Measurements from ENCODE around the gene FANCB.

FANCB gene

DNA sequence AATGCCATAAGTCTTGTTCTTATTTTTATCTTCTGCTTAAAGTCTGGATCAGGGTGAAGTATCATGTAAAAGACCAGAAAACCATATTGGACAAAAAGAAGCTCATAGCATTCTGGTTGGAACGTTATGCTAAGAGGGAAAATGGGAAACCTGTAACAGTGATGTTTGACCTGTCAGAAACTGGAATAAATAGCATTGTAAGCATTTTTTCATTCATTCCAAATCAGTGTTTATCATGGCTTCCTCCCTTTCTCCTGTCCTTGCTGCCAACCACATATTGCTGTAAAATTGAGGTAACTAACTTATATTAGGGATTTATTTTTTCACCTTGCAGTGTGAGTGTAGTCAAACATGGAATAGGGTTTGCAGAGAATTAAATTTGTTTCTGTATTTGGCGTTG lies 24.2 kb upstream of the FANCB start:
- H3K4me3 ChIP-seq (ENCODE audit: low read depth in 1 of 5, low read length in 5 of 5): no peak overlapping the region
- H3K27me3 ChIP-seq (ENCODE audit: control insufficient read depth in 5 of 5, insufficient read depth in 4 of 5, low read length in 5 of 5): no peaks in the 10 kb centered on the region
- no peaks in the 10 kb centered on the region for H3K9me3 ChIP-seq (ENCODE audit: control insufficient read depth in 5 of 5, low read length in 5 of 5)
- no peak overlapping the region for H3K27ac ChIP-seq (ENCODE audit: low read depth, low read length)
- peaks cover 0 to 5% (median 0%) of the 10 kb centered on the region in 5 donors for H3K4me1 ChIP-seq (ENCODE audit: control insufficient read depth in 5 of 5, insufficient read depth in 5 of 5, low read length in 5 of 5)
- H3K36me3 ChIP-seq (ENCODE audit: control insufficient read depth in 5 of 5, insufficient read depth in 5 of 5, low read length in 5 of 5): peaks cover 0 to 9% (median 3%) of the 10 kb centered on the region in 5 donors
- no peak overlapping the region for H3K9ac ChIP-seq (ENCODE audit: low read length in 5 of 5)

DNA sequence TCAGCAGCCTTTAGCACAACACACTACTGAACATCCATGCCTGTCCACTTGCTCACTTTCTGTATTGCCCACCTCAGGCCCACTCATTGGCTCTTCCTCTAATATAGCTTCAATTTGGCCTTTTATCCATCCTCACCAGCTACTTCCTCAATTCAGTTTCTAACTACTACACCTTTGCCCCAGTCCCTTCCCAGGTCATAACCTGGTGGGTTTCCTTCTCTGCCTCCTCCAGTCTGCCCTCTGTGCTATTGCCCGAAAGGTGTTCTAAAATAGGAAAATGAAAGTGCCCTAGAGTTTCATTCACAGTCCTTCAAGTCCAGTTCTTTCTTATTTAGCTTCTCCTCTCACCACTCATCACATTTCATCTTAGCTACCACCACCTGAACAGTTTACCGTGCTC lies 23.4 kb upstream of the FANCB start:
- peaks cover 0 to 5% (median 0%) of the 10 kb centered on the region in 5 donors for H3K4me1 ChIP-seq (ENCODE audit: control insufficient read depth in 5 of 5, insufficient read depth in 5 of 5, low read length in 5 of 5)
- no peaks in the 10 kb centered on the region for H3K9me3 ChIP-seq (ENCODE audit: control insufficient read depth in 5 of 5, low read length in 5 of 5)
- no peak overlapping the region for H3K9ac ChIP-seq (ENCODE audit: low read length in 5 of 5)
- peaks cover 0 to 9% (median 3%) of the 10 kb centered on the region in 5 donors for H3K36me3 ChIP-seq (ENCODE audit: control insufficient read depth in 5 of 5, insufficient read depth in 5 of 5, low read length in 5 of 5)
- H3K27ac ChIP-seq (ENCODE audit: low read depth, low read length): no peak overlapping the region
- H3K4me3 ChIP-seq (ENCODE audit: low read depth in 1 of 5, low read length in 5 of 5): no peak overlapping the region
- H3K27me3 ChIP-seq (ENCODE audit: control insufficient read depth in 5 of 5, insufficient read depth in 4 of 5, low read length in 5 of 5): no peaks in the 10 kb centered on the region

DNA sequence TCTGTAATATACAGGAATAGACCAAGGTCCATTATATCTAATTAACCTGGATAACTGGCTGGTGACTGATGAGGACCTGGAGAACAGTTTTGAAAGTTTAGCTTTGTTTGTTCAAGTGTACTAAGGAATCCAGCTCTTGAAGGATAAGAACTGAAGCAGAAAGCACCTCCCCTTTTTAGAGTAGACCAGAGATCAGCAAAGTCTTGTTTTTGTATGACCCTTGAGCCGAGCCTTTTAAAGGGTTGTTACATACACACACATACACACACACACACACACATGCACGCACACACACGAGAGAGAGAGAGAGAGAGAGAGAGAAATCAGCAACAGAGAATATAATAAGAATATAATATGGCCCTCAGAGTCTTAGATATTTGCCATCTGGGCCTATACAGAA lies 13.4 kb upstream of the FANCB start:
- Histone ChIP-seq H3K9ac (ENCODE audit: low read length in 5 of 5) (no peak overlapping the region), H3K36me3 (ENCODE audit: control insufficient read depth in 5 of 5, insufficient read depth in 5 of 5, low read length in 5 of 5) (no peaks in the 10 kb centered on the region)

DNA sequence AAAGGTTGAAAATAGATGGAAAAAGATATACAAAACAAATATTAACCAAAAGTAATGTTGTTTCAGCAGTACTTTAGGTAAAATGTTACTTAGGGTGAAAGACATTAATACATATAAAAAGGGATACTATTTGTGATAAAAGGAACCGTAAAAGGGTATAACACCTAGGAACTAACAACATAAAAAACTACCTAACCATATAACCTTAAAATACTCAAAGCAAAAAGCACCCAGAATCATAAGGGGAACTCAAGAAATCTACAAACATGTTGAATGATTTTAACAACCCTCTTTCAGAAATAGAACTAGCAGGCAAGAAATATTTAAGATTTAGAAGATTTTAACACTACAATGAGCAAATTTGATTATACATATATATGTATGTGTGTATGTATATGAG lies 11.8 kb upstream of the FANCB start:
- H3K9me3 ChIP-seq (ENCODE audit: control insufficient read depth in 5 of 5, low read length in 5 of 5): no peaks in the 10 kb centered on the region

More for the DNA sequence above, 13.4 kb upstream of the FANCB start:
- Histone ChIP-seq H3K27me3 (ENCODE audit: control insufficient read depth in 5 of 5, insufficient read depth in 4 of 5, low read length in 5 of 5) (no peaks in the 10 kb centered on the region), H3K9me3 (ENCODE audit: control insufficient read depth in 5 of 5, low read length in 5 of 5) (no peaks in the 10 kb centered on the region), H3K4me1 (ENCODE audit: control insufficient read depth in 5 of 5, insufficient read depth in 5 of 5, low read length in 5 of 5) (peaks cover 0 to 3% (median 0%) of the 10 kb centered on the region in 5 donors), H3K4me3 (ENCODE audit: low read depth in 1 of 5, low read length in 5 of 5) (no peak overlapping the region), H3K27ac (ENCODE audit: low read depth, low read length) (no peak overlapping the region)

DNA sequence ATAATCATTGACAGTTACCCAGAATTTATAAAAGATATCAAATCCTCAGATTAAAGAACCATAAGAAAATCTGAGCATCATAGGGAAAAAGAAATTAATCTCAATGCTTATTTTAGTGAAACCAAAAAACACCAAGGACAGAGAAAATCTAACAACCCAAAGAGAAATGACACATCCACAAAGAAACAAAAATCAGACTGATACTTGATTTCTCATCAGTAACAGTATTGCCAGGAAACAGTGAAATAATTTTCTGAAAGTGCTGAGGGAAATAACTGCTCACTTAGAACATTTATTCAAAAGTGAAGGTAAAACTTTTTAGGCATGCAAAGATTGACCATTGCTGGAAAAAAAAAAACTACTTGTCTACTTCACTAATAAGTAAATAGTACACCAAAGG lies 11.0 kb upstream of the FANCB start:
- Histone ChIP-seq H3K27ac (ENCODE audit: low read depth, low read length) (no peak overlapping the region), H3K27me3 (ENCODE audit: control insufficient read depth in 5 of 5, insufficient read depth in 4 of 5, low read length in 5 of 5) (no peaks in the 10 kb centered on the region), H3K9ac (ENCODE audit: low read length in 5 of 5) (no peak overlapping the region)

More for the DNA sequence above, 11.8 kb upstream of the FANCB start:
- Histone ChIP-seq H3K27ac (ENCODE audit: low read depth, low read length) (no peak overlapping the region), H3K27me3 (ENCODE audit: control insufficient read depth in 5 of 5, insufficient read depth in 4 of 5, low read length in 5 of 5) (no peaks in the 10 kb centered on the region), H3K4me3 (ENCODE audit: low read depth in 1 of 5, low read length in 5 of 5) (no peak overlapping the region), H3K36me3 (ENCODE audit: control insufficient read depth in 5 of 5, insufficient read depth in 5 of 5, low read length in 5 of 5) (no peaks in the 10 kb centered on the region), H3K4me1 (ENCODE audit: control insufficient read depth in 5 of 5, insufficient read depth in 5 of 5, low read length in 5 of 5) (no peaks in the 10 kb centered on the region), H3K9ac (ENCODE audit: low read length in 5 of 5) (no peak overlapping the region)

DNA sequence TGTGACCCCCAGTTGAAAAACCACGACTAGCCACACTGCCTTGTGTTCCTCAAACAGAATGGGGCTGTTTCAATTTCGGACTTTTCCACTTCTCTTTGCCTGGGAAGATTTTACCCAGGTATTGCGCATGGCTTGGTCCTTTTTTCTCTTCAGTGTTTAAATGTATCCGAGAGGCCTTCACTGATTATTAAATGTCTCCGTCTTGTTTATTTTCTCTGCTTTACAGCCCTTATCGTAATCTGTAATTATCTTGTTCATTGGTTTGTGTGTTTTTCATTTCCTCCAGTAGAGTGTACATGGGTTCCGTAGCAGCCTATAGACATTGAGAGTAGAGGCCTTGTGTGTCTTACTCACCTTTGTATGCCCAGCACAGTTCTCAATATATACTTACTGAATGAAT lies 2.8 kb upstream of the FANCB start:
- H3K27me3 ChIP-seq (ENCODE audit: control insufficient read depth in 5 of 5, insufficient read depth in 4 of 5, low read length in 5 of 5): no peaks in the 10 kb centered on the region
- H3K4me3 ChIP-seq (ENCODE audit: low read depth in 1 of 5, low read length in 5 of 5): no peak overlapping the region
- peak overlapping the region in 1 of 5 donors; percentile 30 for H3K9ac ChIP-seq (ENCODE audit: low read length in 5 of 5)
- H3K9me3 ChIP-seq (ENCODE audit: control insufficient read depth in 5 of 5, low read length in 5 of 5): no peaks in the 10 kb centered on the region
- no peaks in the 10 kb centered on the region for H3K36me3 ChIP-seq (ENCODE audit: control insufficient read depth in 5 of 5, insufficient read depth in 5 of 5, low read length in 5 of 5)
- peaks cover 0 to 17% (median 14%) of the 10 kb centered on the region in 5 donors for H3K4me1 ChIP-seq (ENCODE audit: control insufficient read depth in 5 of 5, insufficient read depth in 5 of 5, low read length in 5 of 5)
- peak overlapping the region; percentile 55 for H3K27ac ChIP-seq (ENCODE audit: low read depth, low read length)

More for the DNA sequence above, 11.0 kb upstream of the FANCB start:
- no peaks in the 10 kb centered on the region for H3K4me1 ChIP-seq (ENCODE audit: control insufficient read depth in 5 of 5, insufficient read depth in 5 of 5, low read length in 5 of 5)
- H3K36me3 ChIP-seq (ENCODE audit: control insufficient read depth in 5 of 5, insufficient read depth in 5 of 5, low read length in 5 of 5): no peaks in the 10 kb centered on the region
- no peak overlapping the region for H3K4me3 ChIP-seq (ENCODE audit: low read depth in 1 of 5, low read length in 5 of 5)
- H3K9me3 ChIP-seq (ENCODE audit: control insufficient read depth in 5 of 5, low read length in 5 of 5): no peaks in the 10 kb centered on the region

DNA sequence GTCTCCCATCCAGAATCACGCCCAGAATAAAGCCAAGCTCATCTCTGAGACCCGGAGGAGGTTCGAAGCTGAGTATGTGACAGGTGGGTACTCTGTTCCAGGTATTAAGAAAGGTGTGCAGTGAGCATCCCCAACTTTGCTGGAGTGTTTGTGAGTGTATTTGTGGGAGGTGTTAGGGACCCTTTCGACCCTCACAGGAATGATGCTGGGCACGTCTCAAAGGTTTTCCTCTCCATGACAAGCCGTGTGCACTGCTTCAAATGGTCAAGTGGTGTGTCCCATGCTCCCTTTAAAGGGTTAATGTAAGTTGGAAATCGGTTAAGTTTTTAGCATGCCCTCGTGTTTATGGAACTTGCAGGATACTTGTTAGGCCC lies 794 bp upstream of the FANCB start:
- Histone ChIP-seq H3K9me3 (ENCODE audit: control insufficient read depth in 5 of 5, low read length in 5 of 5) (no peaks in the 10 kb centered on the region), H3K9ac (ENCODE audit: low read length in 5 of 5) (peak overlapping the region; percentile 39 to 88 (median 79)), H3K36me3 (ENCODE audit: control insufficient read depth in 5 of 5, insufficient read depth in 5 of 5, low read length in 5 of 5) (no peaks in the 10 kb centered on the region), H3K4me1 (ENCODE audit: control insufficient read depth in 5 of 5, insufficient read depth in 5 of 5, low read length in 5 of 5) (peaks cover 0 to 17% (median 14%) of the 10 kb centered on the region in 5 donors), H3K27me3 (ENCODE audit: control insufficient read depth in 5 of 5, insufficient read depth in 4 of 5, low read length in 5 of 5) (no peaks in the 10 kb centered on the region), H3K27ac (ENCODE audit: low read depth, low read length) (peak overlapping the region; percentile 55), H3K4me3 (ENCODE audit: low read depth in 1 of 5, low read length in 5 of 5) (peak overlapping the region; percentile 79 to 86 (median 85))

DNA sequence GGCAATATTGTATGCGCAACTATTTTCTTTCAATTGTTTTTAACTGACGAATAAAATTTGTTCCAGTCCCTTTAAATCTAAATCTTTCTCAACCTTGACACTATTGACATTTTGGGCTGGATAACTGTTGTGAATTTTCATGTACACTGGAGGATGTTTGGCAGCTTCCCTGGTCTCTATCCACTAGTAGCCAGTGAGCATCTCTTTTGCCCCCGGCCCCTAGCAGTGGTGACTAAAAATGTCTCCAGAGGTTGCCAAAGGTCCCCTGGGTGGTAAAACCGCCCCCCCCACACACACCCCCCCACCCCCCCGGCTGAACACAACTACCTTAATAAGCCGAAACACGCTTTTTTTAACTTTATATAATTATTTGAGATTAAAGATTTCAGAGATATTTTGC lies 514 bp downstream of the FANCB start:
- H3K4me1 ChIP-seq (ENCODE audit: control insufficient read depth in 5 of 5, insufficient read depth in 5 of 5, low read length in 5 of 5): peaks cover 0 to 17% (median 14%) of the 10 kb centered on the region in 5 donors
- no peak overlapping the region for H3K27ac ChIP-seq (ENCODE audit: low read depth, low read length)
- no peaks in the 10 kb centered on the region for H3K27me3 ChIP-seq (ENCODE audit: control insufficient read depth in 5 of 5, insufficient read depth in 4 of 5, low read length in 5 of 5)
- H3K9me3 ChIP-seq (ENCODE audit: control insufficient read depth in 5 of 5, low read length in 5 of 5): peaks cover 0 to 5% (median under 1%) of the 10 kb centered on the region in 5 donors
- peak overlapping the region; percentile 64 to 75 (median 69) for H3K4me3 ChIP-seq (ENCODE audit: low read depth in 1 of 5, low read length in 5 of 5)
- H3K36me3 ChIP-seq (ENCODE audit: control insufficient read depth in 5 of 5, insufficient read depth in 5 of 5, low read length in 5 of 5): no peaks in the 10 kb centered on the region
- H3K9ac ChIP-seq (ENCODE audit: low read length in 5 of 5): peak overlapping the region in 1 of 5 donors; percentile 47

DNA sequence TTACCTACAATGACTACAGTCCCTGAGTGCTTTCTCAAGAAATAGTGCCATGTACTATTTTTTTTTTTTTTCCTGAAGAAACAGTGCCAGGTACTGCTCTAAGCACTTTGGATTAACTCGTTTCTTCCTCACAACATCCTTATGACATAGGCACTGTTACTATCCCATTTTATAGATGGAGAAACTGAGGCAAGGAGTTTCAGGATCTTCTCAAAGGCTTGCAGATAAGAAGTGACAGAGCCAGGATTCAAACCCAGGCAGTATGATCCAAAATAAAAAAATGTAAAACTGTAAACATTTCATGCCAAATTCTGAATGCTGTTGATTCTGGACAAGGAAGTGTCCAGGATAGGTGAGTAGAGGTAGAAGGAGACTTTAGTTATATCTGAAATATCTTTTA lies 1.1 kb downstream of the FANCB start:
- Histone ChIP-seq H3K4me3 (ENCODE audit: low read depth in 1 of 5, low read length in 5 of 5) (no peak overlapping the region), H3K4me1 (ENCODE audit: control insufficient read depth in 5 of 5, insufficient read depth in 5 of 5, low read length in 5 of 5) (peaks cover 0 to 17% (median 14%) of the 10 kb centered on the region in 5 donors), H3K36me3 (ENCODE audit: control insufficient read depth in 5 of 5, insufficient read depth in 5 of 5, low read length in 5 of 5) (no peaks in the 10 kb centered on the region), H3K9ac (ENCODE audit: low read length in 5 of 5) (no peak overlapping the region), H3K27me3 (ENCODE audit: control insufficient read depth in 5 of 5, insufficient read depth in 4 of 5, low read length in 5 of 5) (no peaks in the 10 kb centered on the region), H3K9me3 (ENCODE audit: control insufficient read depth in 5 of 5, low read length in 5 of 5) (peaks cover 4 to 11% (median 4%) of the 10 kb centered on the region in 5 donors), H3K27ac (ENCODE audit: low read depth, low read length) (no peak overlapping the region)

DNA sequence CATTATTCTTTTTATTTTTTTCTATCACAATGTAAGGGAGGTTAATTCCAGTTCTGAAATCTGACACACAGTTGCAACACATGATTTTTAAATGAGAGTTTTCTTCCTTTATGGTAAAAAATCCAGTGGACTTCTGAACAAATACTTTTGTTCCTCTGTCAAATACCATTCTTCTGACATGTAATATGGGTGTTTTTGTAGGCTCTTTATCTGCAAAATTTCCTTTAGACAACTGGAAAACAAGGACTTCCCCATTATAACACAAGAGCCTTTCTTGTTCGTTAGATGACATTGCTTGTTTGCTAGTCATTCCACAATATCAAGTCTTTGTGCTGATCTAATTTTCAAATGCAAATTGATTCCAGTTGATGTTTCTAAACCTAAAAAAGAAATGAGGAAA lies 7.7 kb downstream of the FANCB start:
- no peaks in the 10 kb centered on the region for H3K36me3 ChIP-seq (ENCODE audit: control insufficient read depth in 5 of 5, insufficient read depth in 5 of 5, low read length in 5 of 5)
- H3K27me3 ChIP-seq (ENCODE audit: control insufficient read depth in 5 of 5, insufficient read depth in 4 of 5, low read length in 5 of 5): no peaks in the 10 kb centered on the region
- H3K9me3 ChIP-seq (ENCODE audit: control insufficient read depth in 5 of 5, low read length in 5 of 5): peaks cover 4 to 16% (median 7%) of the 10 kb centered on the region in 5 donors
- H3K4me3 ChIP-seq (ENCODE audit: low read depth in 1 of 5, low read length in 5 of 5): no peak overlapping the region
- no peaks in the 10 kb centered on the region for H3K4me1 ChIP-seq (ENCODE audit: control insufficient read depth in 5 of 5, insufficient read depth in 5 of 5, low read length in 5 of 5)
- H3K9ac ChIP-seq (ENCODE audit: low read length in 5 of 5): no peak overlapping the region
- no peak overlapping the region for H3K27ac ChIP-seq (ENCODE audit: low read depth, low read length)

DNA sequence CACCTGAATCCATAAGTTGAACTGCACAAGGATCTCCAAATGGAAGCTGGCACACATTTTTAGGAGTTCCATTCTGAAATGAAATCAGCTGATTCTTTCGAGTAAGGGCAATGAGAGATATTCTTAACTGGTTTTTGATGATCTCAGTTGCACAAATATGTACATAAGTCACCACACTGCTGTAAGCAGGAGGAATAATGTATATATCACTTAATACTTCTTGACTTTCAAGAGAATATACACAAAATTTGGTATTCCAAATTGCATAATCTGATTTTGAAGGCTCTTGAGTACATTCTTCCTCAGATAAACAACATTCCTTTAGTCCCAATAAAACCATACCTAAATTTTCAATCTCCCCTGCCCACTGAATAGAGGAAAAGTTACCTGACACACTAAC lies 8.2 kb downstream of the FANCB start:
- H3K36me3 ChIP-seq (ENCODE audit: control insufficient read depth in 5 of 5, insufficient read depth in 5 of 5, low read length in 5 of 5): no peaks in the 10 kb centered on the region
- H3K27me3 ChIP-seq (ENCODE audit: control insufficient read depth in 5 of 5, insufficient read depth in 4 of 5, low read length in 5 of 5): no peaks in the 10 kb centered on the region
- H3K9ac ChIP-seq (ENCODE audit: low read length in 5 of 5): no peak overlapping the region
- peaks cover 4 to 16% (median 7%) of the 10 kb centered on the region in 5 donors for H3K9me3 ChIP-seq (ENCODE audit: control insufficient read depth in 5 of 5, low read length in 5 of 5)
- no peak overlapping the region for H3K4me3 ChIP-seq (ENCODE audit: low read depth in 1 of 5, low read length in 5 of 5)
- no peak overlapping the region for H3K27ac ChIP-seq (ENCODE audit: low read depth, low read length)
- H3K4me1 ChIP-seq (ENCODE audit: control insufficient read depth in 5 of 5, insufficient read depth in 5 of 5, low read length in 5 of 5): no peaks in the 10 kb centered on the region

All from subcutaneous abdominal adipose tissue (tissue), 5 donors.